NCI-H1105 (cell line): ENCODE measurements around the gene ROR2.
"Not testable (repeated sequence)": the region's sequence is repeated elsewhere in the genome, so short reads cannot be mapped to it uniquely, and the experiment has no call there.

Experiments used
- DNase-seq: peaks from one replicate; lab custom pipeline; 2025; lab: John Stamatoyannopoulos, UW

Gene ROR2

GRCh38 chr9:91949946-91950664, at the start of gene ROR2:
Gene ROR2, minus strand, starts transcription at chr9:91950228.
- peak; percentile 37 for DNase-seq

DNA sequence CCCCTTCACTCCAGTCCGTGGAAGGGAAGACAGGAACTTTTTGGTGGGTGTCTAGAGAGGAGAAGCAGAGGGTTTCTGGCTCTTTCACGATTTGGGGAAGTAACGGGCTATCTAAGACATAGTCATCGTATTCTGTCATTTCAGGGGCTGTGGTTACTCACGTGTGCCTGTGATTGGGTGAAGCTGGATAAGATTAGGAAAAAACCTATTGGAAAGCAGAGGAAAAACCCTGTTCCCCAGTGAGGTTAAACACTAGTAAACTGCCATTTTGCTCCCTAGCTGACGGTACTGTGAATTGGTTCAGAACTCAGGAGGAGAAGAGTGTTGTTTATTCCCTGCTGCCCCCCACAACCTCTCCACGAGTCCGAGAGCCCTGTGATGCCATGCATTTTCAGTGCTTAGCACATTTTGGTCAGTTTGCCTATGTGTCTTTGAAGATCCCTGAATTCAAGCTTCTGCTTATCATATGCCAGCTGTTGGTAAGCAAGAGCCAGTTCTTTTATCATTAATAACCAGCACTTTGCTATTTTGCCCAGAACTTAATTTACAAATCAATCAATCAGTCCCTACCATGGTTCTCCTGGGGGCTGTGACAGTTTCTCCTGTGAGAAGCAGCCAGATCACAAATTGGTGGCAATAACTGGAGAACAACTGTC, 45.1 kb upstream of the ROR2 start:
- no peak for DNase-seq

- DNase-seq = no peak
Observed at GRCh38 chr9:91994422-91994821, 44.4 kb upstream of the ROR2 start.

DNA sequence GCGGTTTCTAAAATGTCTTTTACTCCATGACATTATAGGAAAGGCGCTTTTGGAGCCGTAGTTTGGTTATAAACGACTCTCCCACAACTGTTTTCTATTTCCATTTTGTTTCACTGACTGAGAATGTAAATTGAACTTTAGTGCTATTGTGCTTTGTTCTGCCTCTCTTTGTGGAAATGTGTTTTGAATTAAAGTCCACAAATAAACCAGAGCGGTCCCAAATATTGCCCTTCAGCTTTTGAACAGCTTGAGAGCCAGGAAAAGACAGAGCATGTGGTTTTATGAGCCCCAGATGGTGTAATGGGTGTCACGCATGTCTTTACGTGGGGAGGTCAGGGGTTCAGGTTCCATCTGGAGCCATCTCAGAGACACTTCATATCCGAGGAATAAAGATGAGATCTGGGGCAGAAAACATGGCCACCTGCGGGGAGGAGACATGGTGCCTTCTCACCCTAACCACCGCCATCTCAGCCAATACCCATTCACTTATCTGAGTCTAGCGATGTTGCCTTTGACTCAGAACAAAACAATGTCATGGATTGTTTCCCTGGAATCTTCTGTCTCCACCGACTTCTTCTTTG, 42.5 kb upstream of the ROR2 start:
- no peak for DNase-seq

GRCh38 chr9:91991721-91992341, 41.8 kb upstream of the ROR2 start:
- DNase-seq = no peak

GRCh38 chr9:91986248-91986647, 36.2 kb upstream of the ROR2 start:
- DNase-seq = no peak

DNA sequence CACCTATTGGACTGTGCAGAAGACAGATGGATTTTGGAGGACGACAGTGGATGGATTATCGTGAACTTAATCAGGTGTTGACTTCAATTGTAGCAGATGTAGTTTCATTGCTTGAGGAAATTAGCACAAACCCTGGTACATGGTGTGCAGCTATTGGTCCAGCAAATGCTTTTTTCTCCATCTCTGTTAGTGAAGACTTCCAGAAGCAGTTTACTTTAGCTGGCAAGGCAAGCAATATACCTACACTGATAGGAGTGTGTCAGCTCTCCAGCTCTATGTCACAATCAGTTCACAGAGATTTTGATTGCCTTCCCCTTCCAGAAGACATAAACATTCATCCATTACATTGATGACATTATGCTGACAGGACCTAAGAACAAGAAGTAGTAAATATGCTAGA, 35.7 kb upstream of the ROR2 start:
- no peak for DNase-seq

GRCh38 chr9:91978740-91979414, 28.8 kb upstream of the ROR2 start:
- no peak for DNase-seq

DNA sequence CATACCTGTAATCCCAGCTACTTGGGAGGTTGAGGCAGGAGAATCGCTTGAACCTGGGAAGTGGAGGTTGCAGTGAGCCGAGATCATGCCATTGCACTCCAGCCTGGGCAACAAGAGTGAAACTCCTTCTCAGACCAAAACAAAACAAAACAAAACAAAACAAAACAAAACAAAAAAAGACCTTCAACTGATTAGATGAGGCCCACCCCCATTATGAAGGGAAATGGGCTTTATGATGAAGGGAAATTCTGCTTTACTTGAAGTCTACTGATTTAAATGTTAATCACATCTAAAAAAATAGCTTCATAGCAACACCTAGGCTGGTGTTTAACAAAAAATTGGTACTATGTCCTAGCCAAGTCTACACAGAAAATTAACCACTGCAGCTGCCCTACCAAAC, 25.2 kb upstream of the ROR2 start:
- DNase-seq = not testable (repeated sequence)

GRCh38 chr9:91972711-91973110, 22.7 kb upstream of the ROR2 start:
- no peak for DNase-seq

DNA sequence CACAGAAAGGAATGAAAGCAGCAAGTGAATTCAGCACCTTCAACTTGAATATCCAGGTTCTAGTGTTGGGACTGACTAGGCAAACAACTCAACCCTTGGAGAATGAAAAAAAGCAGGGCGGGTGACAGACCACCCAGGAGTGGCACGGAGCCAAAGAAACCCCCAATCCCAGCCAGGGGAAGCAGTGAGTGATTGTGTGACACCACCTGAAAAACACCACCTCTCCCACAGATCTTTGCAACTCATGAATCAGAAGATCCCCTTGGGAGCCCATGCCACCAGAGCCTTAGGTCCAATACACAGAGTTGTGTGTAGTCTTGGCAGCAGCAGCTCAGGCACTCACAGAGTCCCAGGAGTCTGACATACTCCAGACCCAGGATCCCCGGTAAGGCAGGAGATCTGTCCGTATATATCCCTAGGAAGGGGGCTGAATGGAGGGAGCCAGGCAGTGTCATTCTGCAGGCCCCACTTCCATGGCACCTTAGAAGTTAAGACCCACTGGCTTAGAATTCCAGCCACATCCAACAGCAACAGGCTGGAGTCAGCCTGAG, 22.1 kb upstream of the ROR2 start:
- no peak for DNase-seq

DNA sequence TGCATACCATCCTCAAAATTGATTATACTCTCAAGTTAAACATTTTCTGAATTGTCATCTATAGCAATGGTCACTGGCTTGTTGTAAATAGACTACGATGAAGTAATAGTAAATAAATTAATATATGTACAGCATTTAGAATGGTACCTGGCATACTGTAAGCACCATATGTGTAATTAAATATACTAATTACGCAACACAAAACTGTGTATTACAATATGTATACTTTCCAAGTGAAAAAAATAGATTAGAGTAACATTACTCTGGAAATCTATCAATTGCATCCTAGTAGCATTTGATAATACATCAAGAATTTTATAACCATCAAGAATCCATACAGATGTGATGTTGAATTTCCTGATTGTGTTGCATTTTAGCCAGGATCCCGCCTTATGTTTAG, 17.2 kb upstream of the ROR2 start:
- no peak for DNase-seq

GRCh38 chr9:91966503-91966902, 16.5 kb upstream of the ROR2 start:
- DNase-seq = no peak

GRCh38 chr9:91963711-91964240, 13.7 kb upstream of the ROR2 start:
- no peak for DNase-seq

DNA sequence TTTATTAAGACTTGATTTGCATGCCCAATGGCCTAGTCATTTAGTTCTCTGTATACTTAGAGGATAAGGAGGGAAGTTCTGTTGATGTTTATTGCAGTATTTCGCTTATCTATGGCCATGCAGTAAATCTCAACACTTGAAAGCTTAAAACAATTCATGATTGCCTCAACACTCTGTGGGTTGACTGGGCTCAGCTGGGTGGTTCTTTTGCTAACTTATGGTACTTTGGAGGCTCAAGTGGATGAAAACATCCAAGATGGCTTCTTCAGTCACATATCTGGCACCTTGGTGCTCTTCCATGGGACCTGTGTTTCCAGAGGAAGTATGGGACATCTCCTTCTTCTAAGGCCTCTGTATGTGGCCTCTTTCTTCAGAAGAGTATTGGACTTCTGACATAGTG, 10.3 kb upstream of the ROR2 start:
- no peak for DNase-seq

GRCh38 chr9:91958174-91958573, 8.1 kb upstream of the ROR2 start:
- no peak for DNase-seq

DNA sequence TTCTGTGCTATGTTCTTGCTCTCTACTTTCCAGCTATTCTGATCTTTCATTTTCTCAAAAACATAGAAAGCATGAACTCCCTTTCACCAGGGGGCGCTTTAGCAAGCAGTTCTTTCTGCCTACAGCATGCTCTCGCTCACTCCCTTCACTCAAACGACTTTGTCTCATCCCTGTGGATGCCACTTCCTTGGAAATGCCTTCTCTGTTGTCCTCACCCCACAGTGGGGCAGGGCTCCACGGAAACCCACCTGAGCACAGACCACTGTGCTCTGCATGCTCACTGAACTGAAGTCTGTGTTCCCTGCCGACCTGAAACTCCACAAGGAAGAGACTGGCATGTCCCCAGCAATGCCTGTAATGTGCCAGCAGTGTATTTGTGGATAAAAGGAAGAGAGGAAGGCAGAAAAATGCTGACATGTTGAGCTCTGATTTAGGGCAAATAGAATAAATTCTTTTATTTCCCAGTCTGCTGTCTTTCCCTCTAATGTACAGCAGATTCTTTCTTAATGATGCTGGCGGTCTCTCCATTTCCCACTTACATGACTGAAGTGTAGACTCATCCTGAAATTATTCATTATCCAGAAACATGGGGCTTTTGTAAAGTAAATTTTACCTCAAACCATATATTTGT, 4.9 kb upstream of the ROR2 start:
- no peak for DNase-seq

DNA sequence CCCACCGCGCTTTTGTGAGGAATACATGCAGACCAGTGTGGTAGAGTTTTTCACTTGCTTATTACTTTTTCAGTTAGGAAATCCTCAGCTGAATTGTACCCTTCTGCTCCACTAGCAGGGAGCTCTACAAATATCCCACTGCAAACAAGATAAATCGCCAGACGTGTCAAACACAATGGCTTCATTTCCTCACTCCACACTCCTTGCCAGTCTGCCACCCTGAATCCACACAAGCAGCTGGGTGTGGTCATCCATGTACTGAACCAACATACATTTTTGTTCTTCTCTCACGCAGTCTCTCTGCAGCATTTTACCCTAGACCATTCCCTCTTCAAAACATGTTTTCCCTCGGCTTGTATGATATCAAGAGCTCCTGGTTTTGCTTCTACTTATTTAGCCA, 3.7 kb upstream of the ROR2 start:
- DNase-seq = no peak

DNA sequence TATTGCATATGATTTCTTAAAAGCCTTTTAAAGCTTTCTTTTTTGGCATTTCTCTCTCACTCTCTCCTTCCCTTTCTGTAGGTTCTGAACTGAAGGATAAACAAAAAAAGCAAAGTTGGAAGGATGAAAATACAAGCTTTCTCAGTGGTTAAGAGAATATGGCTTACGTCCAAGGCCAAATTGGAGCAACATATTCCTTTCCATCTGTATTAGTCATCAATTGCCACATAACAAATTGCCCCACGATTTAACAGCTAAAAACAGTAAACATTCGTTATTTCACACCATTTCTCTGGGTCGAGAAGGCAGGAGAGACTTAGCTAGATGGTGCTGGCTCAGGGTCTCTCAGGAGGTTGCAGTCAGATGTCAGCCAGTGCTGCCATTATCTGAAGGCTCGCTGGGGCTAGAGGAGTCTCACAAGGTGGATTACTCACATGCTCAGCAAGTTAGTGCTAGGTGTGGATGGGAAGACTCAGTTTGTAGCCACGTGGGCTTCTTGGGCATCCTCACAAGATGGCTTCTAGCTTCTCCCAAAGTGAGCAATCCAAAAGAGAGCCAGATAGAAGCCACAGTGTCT, 2.0 kb upstream of the ROR2 start:
- no peak for DNase-seq

DNA sequence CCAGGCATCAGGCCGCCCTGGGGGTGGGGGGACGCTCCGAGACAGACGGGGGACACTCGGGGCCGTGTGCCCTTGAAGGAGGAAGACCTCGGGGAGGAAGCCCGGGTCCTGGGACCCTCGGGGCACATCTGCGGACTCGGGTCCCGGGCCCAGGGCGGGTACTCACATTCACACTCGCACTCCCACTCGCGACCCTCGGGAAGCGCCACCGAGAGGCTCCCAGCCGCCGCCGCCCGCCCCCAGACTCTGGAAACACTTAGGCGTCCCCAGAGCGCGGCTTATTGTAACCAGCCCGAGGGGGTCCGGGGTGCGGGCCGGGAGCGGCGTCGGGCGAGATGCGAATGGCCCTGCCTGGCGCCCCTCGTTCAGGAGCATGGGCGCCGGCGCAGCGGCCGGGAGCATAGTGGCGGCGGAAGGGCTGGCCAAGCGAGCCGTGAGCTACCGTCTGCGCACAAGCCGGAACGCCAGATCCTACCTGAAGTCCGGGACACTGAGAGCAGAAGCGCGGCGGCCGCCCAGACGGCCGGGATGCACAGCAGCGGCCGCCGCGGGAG, 559 bp downstream of the ROR2 start:
- DNase-seq = no peak
